GM04504 (cell line): ENCODE measurements around the gene ECHDC3.
"Not testable (repeated sequence)": the region's sequence is repeated elsewhere in the genome, so short reads cannot be mapped to it uniquely, and the experiment has no call there.

Source experiments
- DNase-seq: peaks from one replicate; pipeline ENCODE4 v3.0.0-alpha.2; 2012; ENCODE audit warnings: low read depth

Gene ECHDC3, protein sequence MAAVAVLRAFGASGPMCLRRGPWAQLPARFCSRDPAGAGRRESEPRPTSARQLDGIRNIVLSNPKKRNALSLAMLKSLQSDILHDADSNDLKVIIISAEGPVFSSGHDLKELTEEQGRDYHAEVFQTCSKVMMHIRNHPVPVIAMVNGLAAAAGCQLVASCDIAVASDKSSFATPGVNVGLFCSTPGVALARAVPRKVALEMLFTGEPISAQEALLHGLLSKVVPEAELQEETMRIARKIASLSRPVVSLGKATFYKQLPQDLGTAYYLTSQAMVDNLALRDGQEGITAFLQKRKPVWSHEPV

DNA sequence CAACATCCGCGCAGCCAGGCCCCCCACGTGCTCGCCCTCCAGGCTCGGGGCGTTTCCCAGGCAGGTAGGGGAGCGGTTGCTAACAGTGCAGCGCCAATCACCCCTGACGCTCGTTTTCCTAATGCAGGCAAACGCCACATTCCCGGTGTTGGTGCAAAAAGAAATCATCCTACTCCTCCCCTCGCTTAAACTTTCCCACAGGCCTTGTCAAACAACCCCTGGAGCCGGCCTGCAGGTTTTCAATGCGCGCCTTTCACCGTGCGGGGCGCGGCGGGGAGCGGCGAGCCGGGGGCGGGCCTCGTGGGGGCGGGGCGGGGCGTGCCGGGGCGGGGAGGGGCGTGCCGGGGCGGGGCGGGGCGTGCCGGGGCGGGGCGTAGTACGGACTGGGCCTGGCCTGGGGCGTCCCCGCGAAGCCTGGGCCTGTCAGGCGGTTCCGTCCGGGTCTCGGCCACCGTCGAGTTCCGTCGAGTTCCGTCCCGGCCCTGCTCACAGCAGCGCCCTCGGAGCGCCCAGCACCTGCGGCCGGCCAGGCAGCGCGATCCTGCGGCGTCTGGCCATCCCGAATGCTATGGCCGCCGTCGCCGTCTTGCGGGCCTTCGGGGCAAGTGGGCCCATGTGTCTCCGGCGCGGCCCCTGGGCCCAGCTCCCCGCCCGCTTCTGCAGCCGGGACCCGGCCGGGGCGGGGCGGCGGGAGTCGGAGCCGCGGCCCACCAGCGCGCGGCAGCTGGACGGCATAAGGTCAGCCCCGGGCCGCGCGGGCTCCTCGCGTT, at the start of gene ECHDC3:
TSS of gene ECHDC3 (plus strand) at position 374 of the 770 bp plus-strand sequence. CDS start at position 569, 195 bp downstream.
- peak; percentile 7 for DNase-seq

DNA sequence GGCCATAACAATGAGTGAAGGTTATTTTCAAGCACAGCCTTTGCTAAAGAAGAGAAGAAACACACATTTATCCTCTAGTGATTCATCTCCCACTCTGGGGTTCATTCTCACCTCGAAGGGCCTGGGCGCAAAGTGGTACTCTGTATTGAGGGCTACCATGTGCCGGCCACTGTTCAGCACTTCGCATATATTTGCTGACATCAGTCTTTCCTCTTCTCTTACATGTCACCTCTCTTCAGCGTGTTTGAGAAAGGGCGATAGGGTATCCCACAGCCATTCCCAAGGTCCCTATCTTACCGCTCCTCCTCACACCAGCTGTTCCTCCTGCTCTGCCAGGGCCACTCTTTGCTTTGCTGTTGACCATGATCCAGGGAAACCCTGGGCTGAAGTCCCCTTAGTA, 48.8 kb upstream of the ECHDC3 start:
- DNase-seq: no peak

DNA sequence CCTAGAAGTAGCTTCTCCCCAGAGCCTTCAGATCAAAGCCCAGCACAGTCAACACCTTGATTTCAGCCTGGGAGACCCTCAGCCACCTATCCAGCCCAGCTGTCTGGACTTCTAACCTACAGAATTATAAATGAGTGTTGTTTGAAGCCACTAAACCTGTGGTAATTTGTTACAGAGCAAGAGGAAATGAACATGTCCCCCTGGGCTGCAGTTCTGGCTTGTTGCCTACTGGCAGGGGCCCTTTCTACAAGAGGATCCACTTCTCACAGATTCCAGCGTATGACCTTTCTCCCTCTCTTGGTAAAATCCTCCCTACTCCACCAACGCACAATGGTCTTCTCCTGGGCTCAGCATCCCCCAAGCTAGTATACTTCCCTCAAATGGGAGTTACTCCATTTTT, 46.4 kb upstream of the ECHDC3 start:
- no peak for DNase-seq

DNA sequence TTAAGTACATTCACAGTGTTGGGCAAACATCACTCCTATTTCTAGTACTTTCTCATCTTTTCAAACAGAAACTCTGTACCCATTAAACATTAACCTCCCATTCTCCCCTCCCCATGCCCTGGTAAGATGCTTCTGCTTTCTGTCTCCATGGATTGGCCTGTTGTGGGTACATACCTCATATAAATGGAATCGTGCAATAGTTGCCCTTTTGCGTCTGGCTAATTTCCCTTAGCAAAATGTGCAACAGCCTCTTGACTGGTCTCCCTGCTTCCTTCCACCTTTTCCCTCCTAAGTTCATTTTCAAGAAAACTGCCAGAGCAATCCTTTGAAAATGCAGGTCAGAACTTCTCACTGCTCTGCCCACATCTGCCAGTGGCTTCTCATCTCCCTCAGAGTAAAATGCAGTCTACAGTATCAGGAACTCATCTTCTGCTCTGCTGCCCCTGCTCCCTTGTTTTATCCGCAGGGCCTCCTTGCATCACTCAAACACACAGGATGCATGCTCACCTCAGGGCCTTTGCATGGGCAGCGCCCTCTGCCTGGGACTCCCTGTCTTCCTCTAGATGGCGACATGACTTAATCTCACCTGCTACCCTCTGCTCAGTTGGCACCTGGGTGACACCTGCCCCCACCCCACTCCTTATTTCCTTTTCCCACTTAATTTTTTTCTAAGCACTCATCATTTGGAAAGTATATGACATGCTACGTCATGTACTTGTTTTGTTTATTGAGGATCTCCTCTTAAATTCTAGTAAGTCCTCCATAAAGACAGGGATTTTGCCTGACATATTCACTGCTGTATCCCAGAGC, 44.3 kb upstream of the ECHDC3 start:
- DNase-seq: no peak

DNA sequence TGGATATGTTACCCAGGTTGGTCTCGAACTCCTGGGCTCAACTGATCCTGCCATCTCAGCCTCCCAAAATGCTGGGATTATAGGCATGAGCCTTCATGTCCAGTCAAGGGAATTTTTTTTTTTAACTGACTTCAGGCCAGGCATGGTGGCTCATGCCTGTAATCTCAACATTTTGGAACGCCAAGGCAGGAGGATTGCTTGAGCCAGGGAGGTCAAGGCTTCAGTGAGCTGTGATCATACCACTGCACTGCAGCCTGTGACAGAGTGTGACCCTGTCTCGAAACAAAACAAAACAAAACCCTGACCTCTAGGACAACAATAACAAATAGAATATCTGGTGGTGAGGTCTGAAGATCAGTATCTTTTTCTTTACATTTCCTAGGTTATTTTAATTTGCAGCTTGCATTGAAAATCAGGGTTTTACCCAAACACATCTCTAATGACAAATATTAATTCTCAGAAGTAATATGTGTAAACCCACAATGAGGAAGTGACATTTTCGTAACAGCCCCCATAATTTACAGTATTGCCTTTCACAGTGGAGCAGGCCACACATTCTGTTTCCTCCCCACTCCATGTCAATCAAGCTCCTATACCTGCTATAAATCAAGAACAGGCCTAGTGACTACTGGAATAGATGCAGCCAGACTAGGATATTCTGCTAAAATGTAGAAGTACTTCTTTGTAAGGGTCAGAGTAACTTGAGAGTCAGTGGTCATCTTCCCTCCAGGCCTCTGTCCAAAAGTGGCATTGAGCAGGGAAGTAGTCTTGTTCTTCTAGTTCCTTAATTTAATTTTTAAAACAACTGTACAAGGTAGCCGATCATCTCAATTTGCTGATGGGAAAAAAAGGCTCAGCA, 43.3 kb upstream of the ECHDC3 start:
- DNase-seq: no peak

DNA sequence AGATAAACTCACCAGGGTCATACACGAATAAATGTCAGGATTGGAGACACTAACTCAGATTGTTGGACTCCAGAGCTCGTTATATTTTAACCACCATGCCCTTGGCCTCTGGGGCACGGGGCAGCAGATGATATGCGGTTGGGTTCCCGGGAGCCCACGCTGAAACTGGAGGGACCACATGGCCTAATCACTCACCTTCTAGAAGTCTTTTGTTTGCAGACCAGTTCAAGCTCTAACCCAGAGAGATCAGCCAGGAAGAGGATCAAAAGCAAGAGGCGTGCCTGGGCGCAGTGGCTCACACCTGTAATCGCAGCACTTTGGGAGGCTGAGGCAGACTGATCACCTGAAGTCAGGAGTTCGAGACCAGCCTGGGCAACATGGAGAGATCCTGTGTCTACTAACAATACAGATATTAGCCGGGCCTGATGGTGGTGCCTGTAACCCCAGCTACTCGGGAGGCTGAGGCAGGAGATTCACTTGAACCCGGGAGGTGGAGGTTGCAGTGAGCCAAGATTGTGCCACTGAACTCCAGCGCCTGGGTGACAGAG, 42.6 kb upstream of the ECHDC3 start:
- no peak for DNase-seq

DNA sequence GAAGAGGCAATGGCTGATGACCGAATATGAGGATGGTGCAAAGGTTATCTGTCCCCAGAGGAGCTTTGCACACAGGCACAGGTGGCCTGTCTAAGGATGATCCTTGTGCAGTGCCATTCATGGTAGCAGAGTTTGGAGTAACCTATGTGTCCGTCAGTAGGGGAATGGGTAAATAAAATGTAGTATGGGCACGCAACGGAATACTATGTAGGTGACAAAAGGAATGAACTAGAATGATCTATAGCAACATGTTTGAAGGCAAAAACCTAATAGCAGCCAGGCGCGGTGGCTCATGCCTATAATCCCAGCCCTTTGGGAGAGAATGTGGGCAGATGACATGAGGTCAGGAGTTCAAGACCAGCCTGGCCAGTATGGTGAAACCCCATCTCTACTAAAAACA, 41.6 kb upstream of the ECHDC3 start:
- DNase-seq: no peak

DNA sequence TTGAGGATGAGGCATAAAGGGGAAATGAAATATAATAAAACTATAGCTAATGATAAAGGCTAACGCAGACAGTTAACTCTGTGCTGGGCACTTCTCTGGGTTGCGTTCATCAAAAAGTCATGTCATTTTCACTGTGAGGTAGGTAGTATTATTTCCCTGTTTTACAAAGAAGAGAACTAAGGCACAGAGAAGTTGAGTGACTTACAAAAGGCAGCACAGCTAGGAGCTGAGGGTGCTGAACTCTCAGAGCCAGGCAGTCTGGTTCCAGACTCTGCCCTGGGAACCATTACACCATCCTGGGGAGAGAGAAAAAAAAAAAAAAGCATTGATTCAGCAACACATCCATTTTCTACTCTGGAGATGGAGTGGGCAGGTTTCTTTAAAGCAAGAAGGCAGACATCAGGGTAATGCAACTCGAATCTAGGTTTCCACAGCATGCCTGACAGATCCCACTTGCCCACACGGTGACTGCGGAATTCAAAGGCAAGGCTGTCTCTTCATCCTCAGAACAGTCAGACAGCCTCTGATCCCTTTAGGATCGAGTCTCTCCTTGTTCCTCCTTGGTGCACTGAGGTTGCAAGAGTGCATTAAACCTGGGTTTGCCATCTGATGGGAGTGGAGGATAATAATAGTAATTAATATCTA, 40.6 kb upstream of the ECHDC3 start:
- DNase-seq: no peak

DNA sequence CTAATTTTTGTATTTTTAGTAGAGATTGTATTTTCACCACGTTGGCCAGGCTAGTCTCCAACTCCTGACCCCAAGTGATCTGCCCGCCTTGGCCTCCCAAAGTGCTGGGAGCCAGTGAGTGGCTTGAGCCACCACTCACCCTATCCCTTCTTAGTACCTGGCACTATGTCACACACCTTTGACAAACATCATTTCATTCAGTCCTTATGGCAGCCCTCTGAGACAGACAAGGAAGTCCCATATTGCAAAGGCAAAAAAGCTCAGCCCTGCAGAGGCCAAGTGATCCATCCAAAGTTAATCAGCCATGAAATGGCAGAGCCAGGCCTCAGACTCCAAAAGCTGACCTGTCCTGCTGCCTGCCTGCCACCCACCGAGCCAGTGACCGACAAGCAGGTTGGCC, 39.9 kb upstream of the ECHDC3 start:
- DNase-seq: no peak

DNA sequence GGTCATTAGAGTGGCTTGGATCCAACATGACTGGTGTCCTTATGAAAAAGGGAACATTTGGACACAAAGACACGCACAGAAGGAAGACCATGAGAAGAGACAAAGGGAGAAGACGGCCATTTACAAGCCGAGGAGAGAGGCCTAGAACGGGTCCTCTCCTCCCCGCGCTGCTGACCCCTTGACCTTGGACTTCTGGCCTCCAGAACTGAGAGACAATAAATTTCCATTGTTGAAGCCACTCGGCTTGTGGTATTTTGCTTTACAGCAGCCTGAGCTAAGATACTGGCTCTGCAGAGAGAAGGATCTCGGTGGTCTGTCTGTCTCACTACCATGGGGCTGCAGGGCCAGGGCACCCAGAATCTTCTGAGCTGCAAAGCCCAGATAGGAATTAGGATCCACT, 38.1 kb upstream of the ECHDC3 start:
- no peak for DNase-seq

DNA sequence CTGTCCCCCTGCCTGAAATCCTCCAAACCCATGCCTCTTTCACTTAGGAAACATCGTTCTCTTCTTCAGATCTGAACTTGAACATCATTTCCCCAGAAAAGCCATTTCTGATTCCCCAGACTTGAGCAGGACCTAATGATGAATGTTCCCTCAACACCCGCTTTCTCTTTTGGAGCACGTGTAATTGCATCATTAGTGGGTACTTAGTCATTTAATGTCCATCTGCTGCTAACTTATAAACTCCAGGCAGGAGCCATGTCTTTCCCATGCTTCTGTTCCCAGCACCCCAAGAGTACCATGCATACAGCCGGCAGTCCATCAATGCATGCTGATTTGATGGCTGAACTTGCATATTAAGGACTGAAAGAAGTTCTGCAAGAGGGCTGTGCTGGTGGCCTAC, 36.5 kb upstream of the ECHDC3 start:
- DNase-seq: peak; percentile 5

DNA sequence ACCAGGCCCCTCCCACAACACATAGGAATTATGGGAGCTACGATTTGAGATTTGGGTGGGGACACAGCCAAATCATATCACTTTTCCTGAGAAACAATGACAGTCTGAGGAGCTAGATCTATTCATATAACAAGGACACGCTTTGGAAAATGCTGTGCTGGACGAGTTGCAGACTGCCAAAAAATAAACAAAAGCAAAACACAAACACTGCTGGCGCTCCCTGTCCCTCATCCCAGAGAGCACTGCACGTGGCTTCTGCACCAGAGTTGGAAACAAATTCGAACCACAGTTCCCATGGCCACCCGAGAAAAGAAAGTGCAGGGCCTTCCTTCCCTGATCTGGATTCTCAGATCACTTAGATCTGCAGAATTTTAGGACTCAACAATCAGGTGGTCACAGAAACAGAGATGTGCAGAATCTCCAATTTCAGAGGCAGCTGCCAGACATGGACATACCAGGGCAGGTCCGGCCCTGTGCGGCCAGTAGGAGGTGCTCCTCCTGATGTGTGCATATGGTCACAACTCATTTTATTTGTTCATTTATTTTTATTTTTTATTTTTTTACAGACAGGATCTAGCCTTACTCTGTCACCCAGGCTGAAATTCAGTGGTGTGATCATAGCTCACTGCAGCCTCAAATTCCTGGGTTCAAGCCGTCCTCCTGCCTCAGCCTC, 35.2 kb upstream of the ECHDC3 start:
- DNase-seq: no peak

DNA sequence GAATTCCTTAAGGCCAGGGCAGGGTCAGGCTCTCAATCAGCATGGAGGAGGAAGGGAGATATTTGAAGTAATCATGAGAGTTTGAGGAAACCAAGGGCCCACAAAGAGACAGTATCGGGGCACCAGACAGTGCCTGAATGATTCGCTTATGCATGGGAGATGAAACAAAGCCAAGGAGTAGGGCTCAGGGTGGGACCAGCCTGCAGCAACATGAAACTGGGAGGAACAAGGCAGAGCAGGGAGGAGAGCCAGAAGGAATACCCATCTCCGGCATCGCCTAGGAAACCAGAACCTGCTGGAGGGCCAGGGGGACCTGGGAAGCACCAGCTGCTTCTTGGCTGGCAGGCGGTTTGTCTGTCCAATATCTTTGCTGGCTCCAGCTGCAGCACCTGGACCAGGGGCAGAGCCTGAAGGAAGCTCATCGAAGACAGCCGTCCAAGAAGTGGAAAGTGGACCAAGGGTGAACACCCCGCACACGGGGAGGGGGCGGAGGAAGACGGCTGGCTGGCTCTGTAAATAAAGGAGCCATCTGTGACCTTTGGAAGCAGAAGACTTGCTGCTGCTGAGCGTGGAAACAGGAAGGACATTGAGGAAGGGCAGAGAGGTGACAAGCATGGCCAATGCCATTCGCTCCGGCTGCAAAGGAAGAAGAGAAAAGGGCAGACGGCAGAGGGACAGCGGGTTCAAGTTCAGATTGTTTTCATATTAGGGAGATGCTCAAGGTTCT, 34.4 kb upstream of the ECHDC3 start:
- no peak for DNase-seq

DNA sequence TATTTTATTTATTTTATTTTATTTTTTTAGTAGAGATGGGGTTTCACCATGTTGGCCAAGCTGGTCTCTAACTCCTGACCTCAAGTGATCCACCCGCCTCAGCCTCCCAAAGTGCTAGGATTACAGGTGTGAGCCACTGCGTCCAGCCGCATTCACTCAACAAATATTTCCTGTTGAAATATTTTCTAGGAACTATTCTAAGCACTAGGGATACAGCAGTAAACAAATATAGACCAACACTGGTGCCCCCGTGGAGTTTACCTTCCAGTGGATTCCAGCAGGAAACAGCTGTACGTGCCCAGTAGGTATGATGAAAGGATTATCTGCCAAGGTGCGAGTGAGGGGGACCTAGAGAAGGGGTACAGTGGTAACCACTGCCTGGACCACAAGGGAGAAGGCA, 33.4 kb upstream of the ECHDC3 start:
- not testable (repeated sequence) for DNase-seq

DNA sequence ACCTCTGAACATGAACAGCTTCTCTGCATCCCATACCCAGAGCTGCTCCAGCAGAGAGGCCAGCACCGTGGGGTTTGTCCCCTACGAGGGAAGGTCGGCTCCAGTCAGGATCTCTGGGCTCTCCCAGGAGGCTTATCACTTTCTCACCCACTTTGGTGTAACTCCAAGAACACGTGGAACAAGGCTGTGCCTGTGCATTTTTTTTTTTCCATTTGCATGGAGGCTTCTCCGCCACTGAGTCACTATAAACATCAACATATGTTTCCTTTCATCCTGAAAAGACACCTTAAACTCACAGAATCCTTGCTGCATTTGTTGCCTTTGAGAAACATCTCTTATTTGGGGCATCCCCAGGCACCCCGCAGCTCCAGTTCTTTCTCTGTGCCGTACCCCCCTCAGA, 29.4 kb upstream of the ECHDC3 start:
- no peak for DNase-seq

DNA sequence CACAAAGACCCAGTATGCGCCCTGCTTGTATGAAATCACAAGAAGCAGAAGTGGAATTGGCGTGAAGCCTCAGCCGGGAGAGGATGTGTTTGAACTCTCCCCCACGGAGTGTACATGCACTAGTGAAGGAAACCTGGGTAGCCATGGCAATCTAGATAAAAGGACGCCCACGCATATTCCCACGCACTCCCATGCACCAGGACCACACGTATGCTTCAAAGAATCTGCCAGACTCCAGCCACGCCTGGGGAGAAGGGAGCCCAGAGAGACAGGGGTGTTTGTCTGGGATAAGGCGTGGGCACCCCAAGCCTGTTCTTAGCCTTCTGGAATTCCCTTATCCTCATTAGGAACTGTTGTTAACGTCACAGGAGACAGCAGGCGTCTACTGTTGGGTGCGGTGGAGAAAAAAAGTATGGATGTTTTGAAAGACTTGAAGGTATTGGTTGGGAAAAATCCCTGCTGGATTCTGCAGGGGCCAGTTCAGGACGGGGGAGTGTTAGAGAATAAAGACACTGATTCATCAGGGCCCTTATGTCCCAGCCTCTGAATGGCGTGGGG, 28.9 kb upstream of the ECHDC3 start:
- no peak for DNase-seq

DNA sequence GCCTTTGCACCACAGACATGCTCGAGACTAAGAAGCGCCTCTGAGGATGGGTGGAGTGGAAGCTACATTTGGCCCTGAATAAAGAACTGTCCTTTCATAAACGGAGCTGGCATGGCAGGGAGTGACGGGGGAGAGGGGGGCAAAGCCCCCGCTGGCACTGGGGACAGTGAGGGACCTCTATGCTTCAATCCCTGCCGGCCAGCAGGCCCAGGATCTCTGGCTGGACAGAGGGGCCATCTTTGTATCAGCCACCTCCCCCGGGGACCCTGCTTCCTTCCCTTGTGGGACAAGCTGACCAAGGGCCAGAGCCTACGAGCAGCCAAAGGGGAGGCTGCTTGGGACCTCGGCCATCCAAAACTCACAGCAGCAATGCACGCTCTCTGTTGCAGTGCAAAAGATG, 28.2 kb upstream of the ECHDC3 start:
- no peak for DNase-seq

DNA sequence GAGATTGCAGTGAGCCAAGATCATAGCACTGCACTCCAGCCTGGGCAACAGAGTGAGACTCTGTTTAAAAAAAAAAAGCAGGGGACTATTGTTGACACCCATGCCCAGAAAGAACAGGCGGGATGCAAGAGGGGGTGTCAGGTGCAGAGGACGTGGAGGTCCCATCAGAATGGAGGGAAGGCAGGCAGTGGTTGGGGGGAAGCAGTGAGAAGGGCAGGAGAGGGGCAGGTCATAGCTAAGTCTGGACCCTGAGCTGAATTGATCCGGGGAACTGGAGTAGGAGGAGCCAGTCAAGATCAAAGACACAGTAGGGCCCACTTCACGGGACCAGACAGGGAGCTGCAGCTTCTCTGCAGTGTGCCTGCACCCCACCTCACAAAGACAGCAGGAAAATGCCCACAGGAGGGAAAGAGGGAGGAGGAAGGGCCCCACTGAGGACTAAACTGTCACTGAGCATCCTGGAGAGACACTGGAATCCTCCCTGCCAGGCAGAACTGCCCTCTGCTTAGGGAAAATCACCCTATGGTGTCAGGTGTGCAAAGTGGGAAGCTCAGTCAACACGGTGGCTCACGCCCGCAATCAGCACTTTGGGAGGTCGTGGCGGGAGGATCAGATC, 27.3 kb upstream of the ECHDC3 start:
- DNase-seq: no peak
